Memory B cell (primary cell): ENCODE data around the gene TTLL8.

ENCODE experiments used
- ATAC-seq: fragments of 150-1000 bp; cut with Tn5 transposase; 2 replicates; pipeline ENCODE4 v1.10.0; 2021; ENCODE audit warnings: low read depth, mild to moderate bottlenecking, moderate library complexity
- DNase-seq, 2 donors: peaks; one replicate each; pipeline ENCODE4 v3.0.0; 2022; ENCODE audit warnings: low spot score in 2 of 2
- H3K27ac Mint-ChIP-seq: one replicate; pipeline ENCODE4 v1.8.0; 2022; ENCODE audit warnings: mild to moderate bottlenecking, moderate library complexity, mixed read lengths
- H3K27me3 Mint-ChIP-seq: one replicate; pipeline ENCODE4 v1.8.0; 2022; ENCODE audit warnings: mixed read lengths
- H3K36me3 Mint-ChIP-seq: one replicate; pipeline ENCODE4 v1.8.0; 2022; ENCODE audit warnings: mild to moderate bottlenecking, mixed read lengths
- H3K4me1 Mint-ChIP-seq: one replicate; pipeline ENCODE4 v1.8.0; 2022; ENCODE audit warnings: mixed read lengths
- H3K4me3 Mint-ChIP-seq: one replicate; pipeline ENCODE4 v1.8.0; 2022; ENCODE audit warnings: mild to moderate bottlenecking, moderate library complexity, mixed read lengths
- H3K9me3 Mint-ChIP-seq: one replicate; pipeline ENCODE4 v1.8.0; 2022; ENCODE audit warnings: mixed read lengths

The TTLL8 gene

DNA sequence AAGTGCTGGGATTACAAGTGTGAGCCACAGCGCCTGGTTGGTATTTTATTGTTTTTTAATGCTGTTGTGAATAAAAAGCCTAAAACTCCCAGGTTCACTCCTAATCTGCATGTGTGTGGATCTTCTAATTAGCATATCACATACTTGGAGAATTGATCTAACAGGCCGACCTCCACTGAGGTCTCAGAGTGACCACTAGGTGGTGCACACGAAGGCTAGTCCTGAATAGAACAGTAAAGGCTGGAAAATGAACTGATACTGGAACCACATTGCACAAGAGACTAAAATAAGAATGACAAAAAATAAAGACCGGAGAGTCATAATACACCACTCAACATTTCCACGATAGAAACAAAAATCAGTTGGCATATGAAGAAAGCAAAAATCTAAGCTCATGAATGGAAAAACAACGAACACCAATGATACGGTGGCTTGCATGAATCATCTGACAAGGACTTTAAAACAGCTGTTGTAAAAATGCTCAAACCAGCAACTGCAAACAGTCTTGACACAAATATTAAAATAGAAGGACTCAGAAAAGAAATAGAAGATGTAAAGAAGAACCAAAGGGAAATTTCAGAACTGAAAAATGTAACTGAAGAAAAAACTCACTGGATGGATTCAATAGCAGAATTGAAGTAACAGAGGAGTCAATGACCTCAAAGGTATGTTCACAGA is 78.4 kb downstream of the TTLL8 start:
- no peak for DNase-seq
- peaks cover 6% of the 10 kb centered on the region for H3K9me3 Mint-ChIP-seq

DNA sequence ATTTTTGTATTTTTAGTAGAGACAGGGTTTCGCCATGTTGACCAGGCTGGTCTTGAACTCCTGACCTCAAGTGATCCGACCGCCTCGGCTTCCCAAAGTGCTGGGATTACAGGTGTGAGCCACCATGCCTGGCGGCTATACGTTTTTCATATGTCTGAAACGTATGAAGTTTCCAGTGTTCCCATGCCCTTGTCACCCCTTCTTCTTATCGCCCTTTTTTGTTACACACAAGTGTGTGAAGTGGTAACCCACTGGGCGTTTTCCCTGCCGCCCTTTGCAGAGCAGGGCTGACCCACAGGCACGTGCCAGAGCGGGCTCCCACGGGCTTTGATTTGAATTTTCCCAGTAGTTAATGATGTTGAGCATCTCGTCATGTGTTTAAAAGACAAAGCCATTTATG is 80.5 kb downstream of the TTLL8 start:
- Mint-ChIP-seq H3K27me3 (peaks cover 5% of the 10 kb centered on the region), H3K36me3 (peaks cover 7% of the 10 kb centered on the region), H3K4me1 (peaks cover 15% of the 10 kb centered on the region), H3K9me3 (peaks cover 6% of the 10 kb centered on the region), H3K4me3 (no peak overlapping the region), H3K27ac (no peak overlapping the region)
- DNase-seq (no peak), ATAC-seq (no peak)

More for the DNA sequence above, 78.4 kb downstream of the TTLL8 start:
- H3K27me3 Mint-ChIP-seq: peaks cover 12% of the 10 kb centered on the region
- no peak overlapping the region for H3K4me3 Mint-ChIP-seq
- no peak overlapping the region for H3K27ac Mint-ChIP-seq
- ATAC-seq: no peak
- H3K4me1 Mint-ChIP-seq: peaks cover 19% of the 10 kb centered on the region
- peaks cover 7% of the 10 kb centered on the region for H3K36me3 Mint-ChIP-seq

DNA sequence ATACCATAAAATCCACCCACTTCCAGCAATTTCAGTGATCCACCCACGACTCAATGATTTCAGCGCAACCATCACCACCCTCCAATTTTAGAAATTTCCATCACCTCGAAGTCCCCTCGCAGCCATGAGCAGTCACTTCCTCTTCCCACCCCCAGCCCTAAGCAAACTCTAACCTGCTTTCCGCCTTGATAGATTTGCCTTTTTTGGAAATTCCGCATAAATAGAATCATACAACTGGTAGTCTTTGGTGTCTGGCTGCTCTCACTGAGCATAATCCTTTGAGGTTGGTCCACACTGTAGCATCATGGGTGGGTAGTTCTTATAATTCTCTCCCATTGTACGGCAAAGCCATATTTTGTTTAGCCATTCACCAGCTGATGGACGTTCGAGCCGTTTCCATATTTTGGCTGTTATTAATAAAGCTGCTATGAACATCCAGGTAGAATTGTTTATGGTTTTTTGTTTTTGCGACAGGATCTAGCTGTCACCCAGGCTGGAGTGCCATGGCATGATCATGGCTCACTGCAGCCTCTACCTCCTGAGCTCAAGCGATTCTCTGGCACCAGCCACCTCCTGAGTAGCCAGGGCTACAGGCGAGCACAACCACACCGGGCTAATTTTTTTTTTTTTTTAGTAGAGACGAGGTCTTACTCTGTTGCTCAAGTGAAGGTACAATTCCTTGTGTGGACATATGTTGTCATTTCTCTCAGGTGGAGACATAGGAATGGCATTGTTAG is 81.5 kb downstream of the TTLL8 start:
- H3K27me3 Mint-ChIP-seq: peaks cover 4% of the 10 kb centered on the region
- H3K27ac Mint-ChIP-seq: peak overlapping the region; percentile 19
- H3K36me3 Mint-ChIP-seq: peaks cover 7% of the 10 kb centered on the region
- DNase-seq (peak; percentile 21 to 55), ATAC-seq (peak; percentile 79)
- peaks cover 15% of the 10 kb centered on the region for H3K4me1 Mint-ChIP-seq
- peaks cover 6% of the 10 kb centered on the region for H3K9me3 Mint-ChIP-seq
- peak overlapping the region; percentile 1 for H3K4me3 Mint-ChIP-seq

DNA sequence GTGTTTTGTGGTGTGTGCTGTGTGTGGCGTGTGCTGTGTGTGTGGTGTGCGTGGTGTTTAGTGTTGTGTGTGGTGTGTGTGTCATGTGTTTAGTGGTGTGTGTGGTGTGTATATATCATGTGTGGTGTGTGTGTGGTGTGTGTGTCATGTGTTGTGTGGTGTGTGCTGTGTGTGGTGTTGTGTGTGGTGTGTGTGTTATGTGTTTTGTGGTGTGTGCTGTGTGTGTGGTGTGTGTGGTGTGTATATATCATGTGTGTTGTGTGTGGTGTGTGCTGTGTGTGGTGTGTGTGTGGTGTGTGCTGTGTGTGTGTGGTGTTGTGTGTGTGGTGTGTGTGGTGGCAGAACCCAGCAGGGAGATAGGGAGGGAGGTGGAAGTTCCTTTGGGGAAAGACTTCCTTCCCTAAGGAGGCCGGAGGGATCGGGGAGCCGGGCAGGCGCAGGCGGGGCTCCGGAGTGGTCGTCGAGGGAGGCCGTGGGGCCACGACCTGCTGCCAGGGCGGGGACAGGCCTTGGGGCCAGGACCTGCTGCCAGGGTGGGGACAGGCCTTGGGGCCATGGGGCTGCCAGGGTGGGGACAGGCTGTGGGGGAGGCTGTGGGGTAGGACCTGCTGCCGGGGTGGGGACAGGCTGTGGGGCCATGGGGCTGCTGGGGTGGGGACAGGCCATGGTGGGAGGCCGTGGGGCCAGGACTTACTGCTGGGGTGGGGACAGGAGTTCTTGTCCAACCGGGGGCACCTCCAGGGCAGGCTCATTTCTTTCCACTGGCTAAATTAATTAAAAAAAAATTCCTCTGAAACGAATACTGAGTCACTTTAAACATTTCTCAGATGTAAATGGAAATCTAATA is 82.3 kb downstream of the TTLL8 start:
- peaks cover 4% of the 10 kb centered on the region for H3K27me3 Mint-ChIP-seq
- peaks cover 6% of the 10 kb centered on the region for H3K9me3 Mint-ChIP-seq
- ATAC-seq (peak; percentile 18), DNase-seq (peak in 1 of 2 donors; percentile 27)
- H3K4me1 Mint-ChIP-seq: peaks cover 19% of the 10 kb centered on the region
- H3K36me3 Mint-ChIP-seq: peaks cover 7% of the 10 kb centered on the region
- no peak overlapping the region for H3K4me3 Mint-ChIP-seq
- peak overlapping the region; percentile 93 for H3K27ac Mint-ChIP-seq

DNA sequence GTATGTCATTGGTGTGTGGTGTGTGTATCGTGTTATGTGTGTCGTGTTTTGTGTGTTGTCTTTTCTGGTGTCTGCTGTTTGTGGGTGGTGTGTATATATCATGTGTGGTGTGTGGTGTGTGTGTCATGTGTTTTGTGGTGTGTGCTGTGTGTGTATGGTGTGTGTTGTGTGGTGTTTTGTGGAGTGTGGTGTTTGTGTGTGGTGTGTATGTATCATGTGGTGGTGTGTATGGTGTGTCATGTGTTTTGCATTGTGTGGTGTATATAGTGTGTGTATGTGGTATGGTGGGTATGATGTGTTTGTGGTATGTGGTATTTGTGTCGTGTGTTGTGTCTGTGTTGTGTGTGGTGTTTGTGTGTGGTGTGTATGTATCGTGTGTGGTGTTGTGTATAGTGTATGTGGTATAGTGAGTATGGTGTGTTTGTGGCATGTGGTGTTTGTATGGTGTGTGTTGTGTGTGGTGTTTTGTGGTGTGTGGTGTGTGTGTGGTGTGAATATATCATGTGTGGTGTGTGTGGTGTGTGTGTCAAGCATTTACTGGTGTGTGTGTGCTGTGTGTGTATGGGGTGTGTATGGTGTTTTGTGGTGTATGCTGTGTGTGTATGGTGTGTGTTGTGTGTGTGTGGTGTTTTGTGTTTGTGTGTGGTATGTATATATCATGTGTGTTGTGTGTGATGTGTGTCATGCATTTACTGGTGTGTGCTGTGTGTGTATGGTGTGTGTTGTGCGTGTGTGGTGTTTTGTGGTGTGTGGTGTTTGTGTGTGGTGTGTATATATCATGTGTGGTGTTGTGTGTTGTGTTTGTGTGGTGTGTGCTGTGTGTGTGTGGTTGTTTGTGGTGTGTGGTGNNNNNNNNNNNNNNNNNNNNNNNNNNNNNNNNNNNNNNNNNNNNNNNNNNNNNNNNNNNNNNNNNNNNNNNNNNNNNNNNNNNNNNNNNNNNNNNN is 84.8 kb downstream of the TTLL8 start:
- no peaks in the 10 kb centered on the region for H3K36me3 Mint-ChIP-seq
- H3K4me3 Mint-ChIP-seq: no peak overlapping the region
- no peak for DNase-seq

DNA sequence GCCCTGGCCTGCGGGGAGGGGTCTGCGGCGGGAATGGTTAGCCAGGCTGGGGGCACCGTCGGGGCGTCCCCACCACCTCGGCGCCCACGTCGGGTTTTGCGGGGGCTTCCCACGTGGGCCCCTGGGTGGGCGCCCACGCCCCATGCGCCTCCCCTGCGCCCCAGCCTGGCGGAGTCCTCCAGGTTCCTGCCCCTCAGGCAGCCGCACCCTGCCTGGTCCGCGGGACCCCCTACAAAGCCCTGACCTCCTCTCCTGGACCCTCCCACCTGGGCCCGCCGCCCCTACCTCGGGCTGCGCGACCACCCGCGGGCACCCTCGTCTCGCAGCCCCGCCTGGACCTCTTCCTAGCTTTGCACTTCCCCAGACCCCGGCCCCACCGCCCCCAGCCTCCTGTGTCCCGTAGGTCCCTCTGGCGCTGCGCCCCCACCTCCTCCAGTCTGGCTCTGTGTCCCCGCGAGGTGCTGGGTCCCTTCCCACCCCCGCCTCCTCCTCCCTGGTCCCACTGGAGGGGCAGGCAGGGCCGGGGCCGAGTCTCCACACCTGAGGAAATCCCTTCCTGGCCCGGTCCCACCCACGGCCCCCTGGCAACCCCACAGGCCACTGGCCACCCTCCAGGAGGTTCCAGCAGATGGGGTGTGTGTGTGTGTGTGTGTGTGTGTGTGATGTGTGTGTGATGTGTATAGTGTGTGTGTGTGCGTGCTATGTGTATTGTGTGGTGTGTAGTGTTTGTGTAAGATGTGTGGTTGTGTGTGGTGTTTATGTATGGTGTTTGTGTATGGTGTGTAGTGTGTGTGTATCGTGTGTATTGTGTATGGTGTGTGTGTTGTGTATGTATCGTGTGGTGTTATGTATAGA is 85.7 kb downstream of the TTLL8 start:
- no peak for ATAC-seq
- no peaks in the 10 kb centered on the region for H3K9me3 Mint-ChIP-seq
- no peak overlapping the region for H3K27ac Mint-ChIP-seq
- no peaks in the 10 kb centered on the region for H3K36me3 Mint-ChIP-seq
- DNase-seq: peak in 1 of 2 donors; percentile 28
- H3K4me3 Mint-ChIP-seq: no peak overlapping the region
- peaks cover 2% of the 10 kb centered on the region for H3K27me3 Mint-ChIP-seq
- H3K4me1 Mint-ChIP-seq: peaks cover 27% of the 10 kb centered on the region

More for the DNA sequence above, 84.8 kb downstream of the TTLL8 start:
- no peak for ATAC-seq
- Mint-ChIP-seq H3K9me3 (no peaks in the 10 kb centered on the region), H3K4me1 (peaks cover 22% of the 10 kb centered on the region), H3K27me3 (peaks cover 2% of the 10 kb centered on the region), H3K27ac (no peak overlapping the region)

DNA sequence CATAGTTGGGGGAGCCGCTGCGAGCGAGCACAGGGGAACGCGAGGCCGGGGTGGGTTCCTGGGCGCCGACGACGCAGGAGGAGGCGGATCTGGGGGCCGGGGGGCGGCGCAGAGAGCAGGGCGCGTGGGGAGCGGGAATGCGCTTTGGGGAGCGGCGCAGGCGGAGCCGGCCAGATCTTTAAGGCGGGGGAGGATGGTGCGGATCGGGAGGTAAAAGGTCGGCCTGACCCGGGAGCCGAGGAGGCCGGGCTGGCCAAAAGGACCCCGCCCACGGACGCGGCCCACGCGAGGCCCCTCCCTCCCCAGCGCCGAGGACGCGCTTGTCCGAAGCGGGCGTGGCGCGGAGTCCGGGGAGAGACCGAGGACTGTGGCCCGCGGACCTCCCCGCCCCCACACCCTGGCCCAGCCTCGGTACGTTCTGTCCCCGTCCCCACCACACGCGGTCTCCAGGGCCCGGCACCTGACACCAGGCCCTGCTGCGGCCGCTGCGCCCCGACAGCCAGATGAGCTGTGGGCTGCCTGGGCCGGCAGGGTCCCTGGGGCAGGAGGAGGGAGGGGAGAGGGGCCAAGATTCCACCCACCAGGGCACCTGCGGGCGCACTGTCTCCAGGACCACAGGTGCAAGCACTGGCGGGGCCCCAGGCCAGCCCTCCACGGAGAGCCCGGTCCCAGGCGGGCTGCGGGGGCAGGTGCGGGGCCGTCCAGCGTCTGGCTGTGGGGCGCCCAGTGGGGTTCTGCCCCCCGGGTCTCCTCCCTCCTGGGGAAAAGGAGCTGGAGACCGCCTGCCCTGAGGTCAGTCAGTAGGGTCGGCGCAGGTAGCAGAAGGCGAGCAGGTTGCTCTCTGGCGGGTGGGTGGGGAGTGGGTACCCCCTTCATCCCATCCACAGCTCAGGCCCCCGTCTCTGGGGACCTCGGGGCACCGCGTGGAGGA is 86.6 kb downstream of the TTLL8 start:
- H3K9me3 Mint-ChIP-seq: no peaks in the 10 kb centered on the region
- ATAC-seq (peak; percentile 15), DNase-seq (peak in 1 of 2 donors; percentile 54)
- peak overlapping the region; percentile 77 for H3K4me3 Mint-ChIP-seq
- no peaks in the 10 kb centered on the region for H3K36me3 Mint-ChIP-seq
- H3K27me3 Mint-ChIP-seq: peaks cover 2% of the 10 kb centered on the region
- peak overlapping the region; percentile 90 for H3K27ac Mint-ChIP-seq
- H3K4me1 Mint-ChIP-seq: peaks cover 29% of the 10 kb centered on the region

DNA sequence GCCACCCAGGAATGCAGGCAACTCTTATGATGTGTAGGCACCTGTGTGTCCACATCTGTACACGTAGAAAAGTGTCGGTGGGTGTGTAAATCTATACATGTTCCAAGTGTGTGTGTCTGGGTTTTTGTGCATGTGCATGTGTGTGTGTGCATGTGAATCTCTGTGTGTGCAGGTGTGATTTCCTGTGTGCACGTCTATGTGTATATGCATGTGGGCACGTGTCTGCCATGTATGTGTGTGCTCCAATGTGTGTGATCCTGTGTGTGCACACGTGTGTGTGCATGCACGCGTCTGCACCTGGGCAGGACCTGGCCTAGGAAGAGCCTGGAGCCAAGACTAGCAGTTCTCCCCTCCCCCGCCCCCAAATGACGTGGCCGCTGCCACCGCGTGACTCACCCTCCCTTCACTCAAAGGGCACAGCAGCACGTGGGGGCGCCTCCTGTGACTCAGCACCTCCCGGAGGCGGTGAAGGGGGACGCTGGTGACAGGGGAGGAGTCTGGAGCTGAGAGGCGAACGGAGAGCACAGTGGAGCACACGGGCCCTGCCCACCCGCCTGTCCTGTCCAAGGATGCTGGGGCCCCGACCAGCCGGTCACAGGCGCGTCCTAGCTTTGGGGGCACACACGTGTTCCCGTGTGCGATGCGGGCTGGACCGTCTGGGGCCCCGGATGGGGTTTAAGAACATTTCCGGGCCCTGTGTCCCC is 87.4 kb downstream of the TTLL8 start:
- peak overlapping the region; percentile 90 for H3K27ac Mint-ChIP-seq
- DNase-seq (peak; percentile 73 to 81), ATAC-seq (peak; percentile 84)
- peaks cover 31% of the 10 kb centered on the region for H3K4me1 Mint-ChIP-seq
- H3K36me3 Mint-ChIP-seq: no peaks in the 10 kb centered on the region
- peak overlapping the region; percentile 77 for H3K4me3 Mint-ChIP-seq
- peaks cover 2% of the 10 kb centered on the region for H3K27me3 Mint-ChIP-seq
- no peaks in the 10 kb centered on the region for H3K9me3 Mint-ChIP-seq

DNA sequence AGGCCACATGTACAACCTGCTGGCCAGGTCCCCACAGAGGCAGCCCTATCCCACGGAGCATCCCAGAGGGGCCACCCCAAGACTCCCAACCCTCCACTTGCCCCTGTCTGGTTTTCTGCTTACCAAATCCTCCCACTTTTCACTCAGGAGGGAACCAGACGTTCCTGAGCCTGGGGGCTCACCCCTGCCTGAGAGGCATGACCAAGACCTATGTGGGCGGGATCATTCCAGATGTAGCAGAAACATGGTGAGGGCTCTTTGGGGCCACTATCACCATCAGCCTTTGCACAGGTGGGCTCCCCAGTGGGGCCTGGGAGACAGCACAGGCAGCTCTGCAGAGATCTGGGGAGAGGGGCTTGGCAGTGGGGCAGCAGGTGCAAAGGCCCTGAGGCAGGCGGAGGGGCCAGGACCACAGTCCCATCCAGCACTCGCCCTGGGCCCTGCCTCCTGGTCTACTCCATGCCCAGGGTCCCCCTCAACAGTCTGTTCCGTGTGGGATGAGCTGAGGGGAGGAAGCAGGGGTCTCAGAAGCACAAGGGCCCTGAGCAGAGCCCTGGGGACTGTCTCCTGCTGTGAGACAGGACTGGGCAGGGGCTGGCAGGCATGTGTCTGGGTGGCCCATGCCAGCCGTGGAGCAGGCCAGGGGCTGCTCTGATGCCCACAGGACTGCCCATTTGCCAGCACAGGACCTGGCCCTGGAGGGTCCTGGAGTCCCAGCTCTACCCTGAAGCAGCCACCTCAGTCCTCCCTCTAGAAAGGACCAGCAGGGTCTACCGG is 88.2 kb downstream of the TTLL8 start:
- Mint-ChIP-seq H3K9me3 (no peaks in the 10 kb centered on the region), H3K4me3 (no peak overlapping the region), H3K27ac (peak overlapping the region; percentile 90), H3K27me3 (no peaks in the 10 kb centered on the region), H3K4me1 (peaks cover 25% of the 10 kb centered on the region), H3K36me3 (no peaks in the 10 kb centered on the region)
- no peak for ATAC-seq
- peak in 1 of 2 donors; percentile 22 for DNase-seq

DNA sequence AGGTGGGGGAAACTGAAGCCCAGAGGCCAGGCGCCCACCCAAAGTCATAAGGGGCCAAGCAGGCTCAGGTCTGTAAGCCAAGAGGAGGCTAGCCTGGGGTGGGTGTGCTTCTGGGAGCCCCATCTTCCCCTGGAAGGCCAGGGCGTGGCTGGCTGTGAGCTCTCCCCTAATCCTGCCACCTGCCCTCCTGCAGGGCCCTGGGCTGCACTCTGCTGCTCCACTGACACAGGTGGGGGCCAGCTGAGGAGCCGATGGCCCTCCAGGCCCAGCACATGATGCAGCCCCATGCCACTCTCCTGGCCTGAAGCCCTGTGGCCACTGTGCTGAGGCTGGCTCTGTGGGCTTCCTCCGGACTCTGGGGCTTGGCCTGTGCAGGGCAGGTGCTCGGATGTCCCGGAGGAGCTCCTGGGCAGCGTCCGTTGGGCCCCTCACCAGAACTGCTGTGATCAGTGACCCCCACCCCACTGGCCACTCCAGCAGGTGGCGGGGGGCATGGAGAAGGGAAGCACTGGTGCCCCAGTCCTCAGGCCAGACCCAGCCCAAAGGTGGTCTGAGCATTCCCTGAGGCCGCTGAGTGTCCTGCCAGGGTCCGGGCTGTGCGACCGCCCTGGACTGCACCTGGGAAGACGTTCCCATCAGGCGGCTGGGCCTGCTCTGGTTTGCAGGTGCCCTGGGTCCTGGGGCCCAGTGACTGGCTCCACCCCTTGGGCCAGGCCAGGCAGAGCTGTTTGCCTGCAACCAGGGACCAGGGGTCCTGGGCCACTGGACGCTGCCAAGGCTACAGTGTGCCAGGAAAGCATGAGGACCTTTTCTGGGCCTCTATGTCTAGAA is 89.1 kb downstream of the TTLL8 start:
- Mint-ChIP-seq H3K36me3 (no peaks in the 10 kb centered on the region), H3K4me1 (peaks cover 31% of the 10 kb centered on the region), H3K27ac (no peak overlapping the region), H3K9me3 (no peaks in the 10 kb centered on the region), H3K27me3 (no peaks in the 10 kb centered on the region), H3K4me3 (no peak overlapping the region)
- no peak for ATAC-seq
- peak in 1 of 2 donors; percentile 22 for DNase-seq
